HCT116 (cell line): ENCODE results near the gene BRIP1. TPM values are rescaled to one million over a fixed set of nuclear protein-coding genes. Genes with fewer than 3 reads are reported as not detected.

Source experiments
- ATAC-seq: fragments of 200-7000 bp; cut with Tn5 transposase; 2 replicates; pipeline ENCODE4 v1.9.1; 2020; ENCODE audit warnings: mild to moderate bottlenecking, moderate library complexity
- BruUV-seq: library from RNA; stranded (reverse); fragments of 400-500 nt; replicated peaks from 2 replicates; lab custom pipeline; 2021; lab: Mats Ljungman, UMichigan
- CTCF ChIA-PET: fragments of 300-600 bp; sonication (Branson Sonifier 250); formaldehyde crosslinking; loops from one replicate; lab custom pipeline; 2021; ENCODE audit warnings: antibody characterized with exemption; lab: Charles Lee
- POLR2A ChIA-PET: fragments of 300-600, 350-600 bp; sonication (Branson Sonifier 250); formaldehyde crosslinking; loops from one replicate; lab custom pipeline; 2021; ENCODE audit warnings: antibody characterized with exemption; lab: Charles Lee
- RAD21 ChIA-PET, 2 experiments: fragments of 300-600 bp; sonication (Branson Sonifier 250); formaldehyde crosslinking; loops; one replicate each; lab custom pipeline; 2023; ENCODE audit warnings: low total read pairs in 2 of 2; ENCODE audit not compliant: uncharacterized antibody in 2 of 2, unreplicated experiment in 2 of 2, low non-redundant PET in 1 of 2; lab: Charles Lee
- DNase-seq: peaks from one replicate; pipeline ENCODE4 v3.0.0-alpha.2; 2010; ENCODE audit warnings: low read depth, low spot score
- H2AFZ ChIP-seq: fragments of 200-600 bp; shearing (Covaris generic), sonication (generic); 2 replicates; pipeline ENCODE4 v1.6.1; 2017; ENCODE audit warnings: low read depth, mixed run types, mixed read lengths, antibody characterized with exemption, low read length; ENCODE audit not compliant: poor library complexity, severe bottlenecking
- H3K27ac ChIP-seq: 2 replicates; pipeline ENCODE4 v1.5.1; 2012; ENCODE audit warnings: low read depth, low read length
- H3K27me3 ChIP-seq: fragments of 200-600 bp; sonication (generic); 2 replicates; pipeline ENCODE4 v1.6.1; 2016; ENCODE audit warnings: mixed run types, low read length, mixed read lengths; ENCODE audit not compliant: insufficient read depth
- H3K36me3 ChIP-seq, 2 experiments: fragments of 200-500 bp in 1 of 2; fragments of 200-600 bp in 1 of 2; sonication (Bioruptor generic) in 1 of 2; sonication (generic) in 1 of 2; 2 replicates each; pipeline versions ENCODE4 v1.5.1 to v1.6.1; 2014 to 2016; ENCODE audit warnings: low read length in 2 of 2, inconsistent platforms in 1 of 2, mixed read lengths in 1 of 2, mixed run types in 1 of 2; ENCODE audit not compliant: insufficient read depth in 2 of 2, control insufficient read depth in 1 of 2
- H3K4me1 ChIP-seq, 2 experiments: fragments of 200-600 bp in 1 of 2; sonication (generic) in 1 of 2; 2 replicates each; pipeline versions ENCODE4 v1.5.1 to v1.6.1; 2012 to 2017; ENCODE audit warnings: low read length in 2 of 2, inconsistent platforms in 1 of 2, mild to moderate bottlenecking in 1 of 2, mixed read lengths in 1 of 2, mixed run types in 1 of 2, moderate library complexity in 1 of 2; ENCODE audit not compliant: insufficient read depth in 2 of 2, control insufficient read depth in 1 of 2
- H3K4me2 ChIP-seq: fragments of 200-600 bp; sonication (generic); 2 replicates; pipeline ENCODE4 v1.6.1; 2017; ENCODE audit warnings: mixed run types, low read length, mixed read lengths
- H3K4me3 ChIP-seq, 2 experiments: fragments of 200-600 bp in 1 of 2; sonication (generic) in 1 of 2; replicated peaks in 1 of 2; 2 replicates each; pipeline ENCODE4 v1.5.1; 2011 to 2016; ENCODE audit warnings: low read length in 2 of 2, control low read depth in 1 of 2, low read depth in 1 of 2, mild to moderate bottlenecking in 1 of 2, mixed read lengths in 1 of 2, mixed run types in 1 of 2
- H3K79me2 ChIP-seq: fragments of 200-600 bp; sonication (generic); 2 replicates; pipeline ENCODE4 v1.6.1; 2017; ENCODE audit warnings: mild to moderate bottlenecking, mixed run types, low read length, moderate library complexity, mixed read lengths; ENCODE audit not compliant: insufficient read depth
- H3K9ac ChIP-seq: fragments of 200-600 bp; sonication (generic); 2 replicates; pipeline ENCODE4 v1.6.1; 2016; ENCODE audit warnings: low read length, mixed read lengths
- H3K9me2 ChIP-seq: fragments of 200-600 bp; sonication (generic), shearing (Covaris generic); 2 replicates; pipeline ENCODE4 v1.6.1; 2017; ENCODE audit warnings: mixed run types, mild to moderate bottlenecking, moderate library complexity; ENCODE audit not compliant: insufficient read depth
- H3K9me3 ChIP-seq, 2 experiments: fragments of 200-500 bp in 1 of 2; fragments of 200-600 bp in 1 of 2; sonication (Bioruptor generic) in 1 of 2; sonication (generic) in 1 of 2; 2 replicates each; pipeline ENCODE4 v1.6.1; 2014 to 2017; ENCODE audit warnings: low read length in 2 of 2, mixed read lengths in 2 of 2, inconsistent platforms in 1 of 2, low read depth in 1 of 2, mild to moderate bottlenecking in 1 of 2, mixed run types in 1 of 2, moderate library complexity in 1 of 2; ENCODE audit not compliant: control insufficient read depth in 1 of 2, insufficient read depth in 1 of 2
- H4K20me1 ChIP-seq: fragments of 200-600 bp; sonication (generic), shearing (Covaris generic); 2 replicates; pipeline ENCODE4 v1.6.1; 2017; ENCODE audit warnings: mixed run types, mild to moderate bottlenecking, moderate library complexity; ENCODE audit not compliant: insufficient read depth
- CEBPB ChIP-seq: IDR thresholded peaks from 2 replicates; pipeline ENCODE4 v1.6.1; 2012; ENCODE audit warnings: low read depth
- ELF1 ChIP-seq: IDR thresholded peaks from 2 replicates; pipeline ENCODE4 v1.6.1; 2012; ENCODE audit warnings: low read depth, borderline replicate concordance
- EZH2 ChIP-seq: fragments of 200-600 bp; sonication (generic); IDR thresholded peaks from 2 replicates; pipeline ENCODE4 v1.6.1; 2017; ENCODE audit warnings: antibody characterized with exemption, mixed run types
- POLR2AphosphoS5 ChIP-seq: IDR thresholded peaks from 2 replicates; pipeline ENCODE4 v1.6.1; 2011; ENCODE audit warnings: mild to moderate bottlenecking, low read depth, low read length, moderate library complexity
- SIN3A ChIP-seq: IDR thresholded peaks from 2 replicates; pipeline ENCODE4 v1.6.1; 2012; ENCODE audit warnings: low read depth
- SP1 ChIP-seq: IDR thresholded peaks from 2 replicates; pipeline ENCODE4 v1.6.1; 2012; ENCODE audit warnings: low read depth
- SRF ChIP-seq: IDR thresholded peaks from 2 replicates; pipeline ENCODE4 v1.6.1; 2012; ENCODE audit warnings: low read depth
- TCF7L2 ChIP-seq: IDR thresholded peaks from 2 replicates; pipeline ENCODE4 v1.7.0; 2011; ENCODE audit warnings: borderline replicate concordance, inconsistent platforms; ENCODE audit not compliant: insufficient read depth, insufficient read length; ENCODE audit errors: extremely low read depth
- ZFX ChIP-seq: fragments of 450-650 bp; IDR thresholded peaks from 2 replicates; pipeline ENCODE4 v1.6.1; 2017
- ZNF274 ChIP-seq: fragments of 200-500 bp; sonication (Bioruptor generic); IDR thresholded peaks from 2 replicates; pipeline ENCODE4 v1.6.1; 2014; ENCODE audit warnings: mild to moderate bottlenecking, low read depth, low read length, inconsistent platforms
- intact Hi-C: fragments of 100-400 bp; cut with micrococcal nuclease; formaldehyde crosslinking; loops from 2 replicates; pipeline ENCODE4 v1.10.0; 2022
- total RNA-seq: library from RNA; stranded (reverse); gene quantifications from one replicate; pipeline ENCODE4 v1.2.1, GENCODE V29; 2021; ENCODE audit not compliant: unreplicated experiment
- TF ChIP-seq, protein P1 (sequence below), 3 experiments: fragments of 200-600 bp in 1 of 3; sonication (generic) in 1 of 3; IDR thresholded peaks in 2 of 3; conservative IDR thresholded peaks in 1 of 3; 2 replicates each; pipeline ENCODE4 v1.5.1; 2012 to 2017; ENCODE audit warnings: low read depth in 2 of 3, low read length in 2 of 3, antibody characterized with exemption in 1 of 3, borderline replicate concordance in 1 of 3, control low read depth in 1 of 3, mild to moderate bottlenecking in 1 of 3, mixed read lengths in 1 of 3, mixed run types in 1 of 3, moderate library complexity in 1 of 3; ENCODE audit not compliant: insufficient read depth in 1 of 3
- TF ChIP-seq, protein P2 (sequence below): IDR thresholded peaks from 2 replicates; pipeline ENCODE4 v1.6.1; 2012

The BRIP1 gene
- total RNA-seq, 1 experiment from 2014 or later = 22.2 TPM

DNA sequence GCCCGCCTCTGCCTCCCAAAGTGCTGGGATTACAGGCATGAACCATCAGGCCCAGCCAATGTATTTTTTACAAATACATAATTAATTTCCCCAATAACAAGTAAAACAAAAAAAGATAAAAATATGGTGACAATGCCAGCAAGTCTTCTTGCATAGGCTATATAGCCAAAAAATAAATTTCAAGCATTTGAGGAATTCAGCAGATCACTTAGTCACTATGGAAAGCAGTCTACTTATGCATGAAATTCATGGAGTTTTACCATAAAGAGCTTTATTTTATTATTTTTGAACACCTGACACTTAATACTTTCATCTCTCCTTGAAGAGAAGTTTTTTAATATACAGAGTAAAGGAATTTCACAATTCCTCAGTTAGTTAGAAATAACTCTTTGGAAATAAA lies 56.4 kb downstream of the BRIP1 start:
- Histone ChIP-seq H3K36me3 (peaks cover 0 to 9% of the 10 kb centered on the region in 2 experiments; a peak in 2 of 4 replicates), H2AFZ (no peak overlapping the region), H3K9me3 (no peaks in the 10 kb centered on the region), H3K9ac (no peak overlapping the region), H3K4me1 (peaks cover 11 to 24% of the 10 kb centered on the region in 2 experiments), H3K79me2 (no peaks in the 10 kb centered on the region), H3K9me2 (no peaks in the 10 kb centered on the region), H4K20me1 (no peaks in the 10 kb centered on the region), H3K4me3 (no peak overlapping the region), H3K4me2 (no peak overlapping the region), H3K27me3 (no peaks in the 10 kb centered on the region), H3K27ac (no peak overlapping the region)
- TF ChIP-seq ZFX = no peak
- no peak for TF ChIP-seq SRF
- TF ChIP-seq, protein P1, sequence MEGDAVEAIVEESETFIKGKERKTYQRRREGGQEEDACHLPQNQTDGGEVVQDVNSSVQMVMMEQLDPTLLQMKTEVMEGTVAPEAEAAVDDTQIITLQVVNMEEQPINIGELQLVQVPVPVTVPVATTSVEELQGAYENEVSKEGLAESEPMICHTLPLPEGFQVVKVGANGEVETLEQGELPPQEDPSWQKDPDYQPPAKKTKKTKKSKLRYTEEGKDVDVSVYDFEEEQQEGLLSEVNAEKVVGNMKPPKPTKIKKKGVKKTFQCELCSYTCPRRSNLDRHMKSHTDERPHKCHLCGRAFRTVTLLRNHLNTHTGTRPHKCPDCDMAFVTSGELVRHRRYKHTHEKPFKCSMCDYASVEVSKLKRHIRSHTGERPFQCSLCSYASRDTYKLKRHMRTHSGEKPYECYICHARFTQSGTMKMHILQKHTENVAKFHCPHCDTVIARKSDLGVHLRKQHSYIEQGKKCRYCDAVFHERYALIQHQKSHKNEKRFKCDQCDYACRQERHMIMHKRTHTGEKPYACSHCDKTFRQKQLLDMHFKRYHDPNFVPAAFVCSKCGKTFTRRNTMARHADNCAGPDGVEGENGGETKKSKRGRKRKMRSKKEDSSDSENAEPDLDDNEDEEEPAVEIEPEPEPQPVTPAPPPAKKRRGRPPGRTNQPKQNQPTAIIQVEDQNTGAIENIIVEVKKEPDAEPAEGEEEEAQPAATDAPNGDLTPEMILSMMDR (IDR thresholded peaks at IDR 0.05 in 2 of 3, conservative IDR thresholded peaks at IDR 0.05 in 1 of 3; ENCODE audit: borderline replicate concordance in 1 of 3, insufficient read depth in 1 of 3, low read depth in 2 of 3, low read length in 2 of 3) = no peak
- TF ChIP-seq SIN3A = no peak
- TF ChIP-seq SP1 = no peak
- no peak for TF ChIP-seq POLR2AphosphoS5
- TF ChIP-seq EZH2 = no peak
- TF ChIP-seq ELF1 = no peak
- TF ChIP-seq TCF7L2 = no peak
- TF ChIP-seq, protein P2, sequence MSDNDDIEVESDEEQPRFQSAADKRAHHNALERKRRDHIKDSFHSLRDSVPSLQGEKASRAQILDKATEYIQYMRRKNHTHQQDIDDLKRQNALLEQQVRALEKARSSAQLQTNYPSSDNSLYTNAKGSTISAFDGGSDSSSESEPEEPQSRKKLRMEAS = no peak
- TF ChIP-seq ZNF274 = no peak
- TF ChIP-seq CEBPB = no peak
- ATAC-seq (no peak), DNase-seq (no peak)
- intact Hi-C loops = no loop called here
- ChIA-PET POLR2A (no interaction called here), RAD21 (no interaction called here), CTCF (no interaction called here)
- no TSS peak for BruUV-seq
